CD8-positive, alpha-beta memory T cell (primary cell): ENCODE results near the gene PNMA8A. TPM values are rescaled to one million over a fixed set of nuclear protein-coding genes. Genes with fewer than 3 reads are reported as not detected.

Experiments
- CTCF ChIA-PET: fragments of 350-600 bp; sonication (Branson Sonifier 250); formaldehyde crosslinking; loops from one replicate; lab custom pipeline; 2021; ENCODE audit warnings: antibody characterized with exemption; lab: Charles Lee
- POLR2A ChIA-PET: fragments of 350-600 bp; sonication (Branson Sonifier 250); formaldehyde crosslinking; loops from one replicate; lab custom pipeline; 2021; ENCODE audit warnings: antibody characterized with exemption; lab: Charles Lee
- DNase-seq, 5 donors: peaks; one replicate each; pipeline versions ENCODE4 v3.0.0 to v3.0.0-alpha.2; 2020 to 2022; ENCODE audit warnings: mixed read lengths in 1 of 5
- H3K27ac ChIP-seq: one replicate; pipeline ENCODE4 v1.7.0; 2013; ENCODE audit warnings: low read depth, mild to moderate bottlenecking, low read length, moderate library complexity
- H3K27me3 ChIP-seq: 2 replicates; pipeline ENCODE4 v1.7.0; 2013; ENCODE audit warnings: low read length, mild to moderate bottlenecking; ENCODE audit not compliant: insufficient read depth, poor library complexity, severe bottlenecking
- H3K36me3 ChIP-seq: 2 replicates; pipeline ENCODE4 v1.7.0; 2013; ENCODE audit warnings: mild to moderate bottlenecking, low read length, moderate library complexity; ENCODE audit not compliant: insufficient read depth
- H3K4me1 ChIP-seq: 2 replicates; pipeline ENCODE4 v1.7.0; 2013; ENCODE audit warnings: mild to moderate bottlenecking, low read length, moderate library complexity; ENCODE audit not compliant: insufficient read depth
- H3K4me3 ChIP-seq: 2 replicates; pipeline ENCODE4 v1.7.0; 2013; ENCODE audit warnings: mild to moderate bottlenecking, low read length
- H3K9me3 ChIP-seq: 2 replicates; pipeline ENCODE4 v1.7.0; 2013; ENCODE audit warnings: mild to moderate bottlenecking, low read length
- H3K27ac Mint-ChIP-seq, 8 donors: one replicate each; pipeline ENCODE4 v1.8.0; 2020 to 2021; ENCODE audit warnings: mixed read lengths in 8 of 8, mild to moderate bottlenecking in 6 of 8, inconsistent platforms in 3 of 8, moderate library complexity in 3 of 8
- H3K27me3 Mint-ChIP-seq, 2 donors: one replicate each; pipeline ENCODE4 v1.8.0; 2020 to 2021; ENCODE audit warnings: mixed read lengths in 2 of 2, mild to moderate bottlenecking in 1 of 2, moderate library complexity in 1 of 2
- H3K36me3 Mint-ChIP-seq, 3 donors: one replicate each; pipeline ENCODE4 v1.8.0; 2020 to 2021; ENCODE audit warnings: mixed read lengths in 3 of 3, inconsistent platforms in 1 of 3, mild to moderate bottlenecking in 1 of 3
- H3K4me1 Mint-ChIP-seq, 3 donors: one replicate each; pipeline ENCODE4 v1.8.0; 2020 to 2021; ENCODE audit warnings: mixed read lengths in 3 of 3, inconsistent platforms in 1 of 3, mild to moderate bottlenecking in 1 of 3
- H3K4me3 Mint-ChIP-seq, 7 donors: one replicate each; pipeline ENCODE4 v1.8.0; 2020 to 2021; ENCODE audit warnings: mixed read lengths in 7 of 7, mild to moderate bottlenecking in 6 of 7, moderate library complexity in 4 of 7, inconsistent platforms in 2 of 7
- H3K9me3 Mint-ChIP-seq, 5 donors: one replicate each; pipeline ENCODE4 v1.8.0; 2020 to 2022; ENCODE audit warnings: mixed read lengths in 5 of 5, mild to moderate bottlenecking in 3 of 5, moderate library complexity in 2 of 5, inconsistent platforms in 1 of 5
- polyA plus RNA-seq: library from polyadenylated mRNA; unstranded; fragments of 300-500 nt; fragmentation: Illumina TruSeq; gene quantifications from one replicate; pipeline ENCODE4 v1.2.3, GENCODE V29; 2021
- total RNA-seq, 2 experiments: library from RNA; stranded (reverse); gene quantifications; one replicate each; pipeline ENCODE4 v1.2.3, GENCODE V29; 2021

The PNMA8A gene
- total and polyA plus RNA-seq, 3 experiments from 2014 or later: 0.49 to 0.61 TPM; not detected in 1

DNA sequence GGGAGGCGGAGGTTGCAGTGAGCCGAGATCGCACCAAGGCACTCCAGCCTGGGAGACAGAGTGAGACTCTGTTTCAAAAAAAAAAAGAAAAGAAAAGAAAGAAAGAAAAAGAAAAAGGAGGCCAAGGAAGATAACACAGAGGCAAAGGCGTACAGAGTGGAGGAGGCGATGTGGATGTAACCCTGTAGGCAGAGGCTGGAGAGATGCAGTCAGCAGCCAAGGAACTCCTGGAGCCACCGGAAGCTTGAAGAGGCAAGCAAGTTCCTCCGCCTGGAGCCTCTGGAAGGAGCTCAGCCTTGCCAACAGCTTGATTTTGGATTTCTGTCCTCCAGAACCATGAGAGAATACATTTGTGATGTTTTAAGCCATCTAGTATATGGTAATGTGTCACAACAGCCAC lies 51.3 kb downstream of the PNMA8A start:
- peaks cover 37 to 55% of the 10 kb centered on the region in 2 donors for H3K27me3 Mint-ChIP-seq

More for the DNA sequence above, 51.3 kb downstream of the PNMA8A start:
- Histone ChIP-seq H3K27ac (no peak overlapping the region), H3K4me1 (no peaks in the 10 kb centered on the region), H3K36me3 (no peaks in the 10 kb centered on the region), H3K9me3 (no peaks in the 10 kb centered on the region), H3K4me3 (no peak overlapping the region), H3K27me3 (no peaks in the 10 kb centered on the region)
- no peak for DNase-seq
- no peak overlapping the region for H3K27ac Mint-ChIP-seq
- H3K4me3 Mint-ChIP-seq: no peak overlapping the region
- peaks cover 2 to 12% (median 4%) of the 10 kb centered on the region in 3 donors for H3K4me1 Mint-ChIP-seq
- H3K9me3 Mint-ChIP-seq: no peaks in the 10 kb centered on the region
- ChIA-PET POLR2A (no interaction called here), CTCF (interaction anchor here (2.4 kb wide), 1 partner anchor 18 kb away, joined by 4 read pairs; no protein-coding TSS in a partner anchor)
- H3K36me3 Mint-ChIP-seq: no peaks in the 10 kb centered on the region

Other genes with a start within 250 kb of the PNMA8A start
- gene IGFL1, start 241.8 kb downstream of the PNMA8A start, total RNA-seq: not detected
- not detected for gene IGFL1, start 241.8 kb downstream of the PNMA8A start, polyA plus RNA-seq
- not detected for gene HIF3A, start 174.5 kb downstream of the PNMA8A start, total RNA-seq
- not detected for gene HIF3A, start 174.5 kb downstream of the PNMA8A start, polyA plus RNA-seq
- gene PPP5C, start 124.5 kb downstream of the PNMA8A start, total RNA-seq: 100 to 1,000 TPM; 124 TPM
- gene PPP5C, start 124.5 kb downstream of the PNMA8A start, polyA plus RNA-seq: 38.7 TPM
- gene CCDC8, start 58.0 kb downstream of the PNMA8A start, total RNA-seq: not detected
- gene CCDC8, start 58.0 kb downstream of the PNMA8A start, polyA plus RNA-seq: not detected
- not detected for gene PNMA8C, start 42.6 kb downstream of the PNMA8A start, total RNA-seq
- gene PNMA8C, start 42.6 kb downstream of the PNMA8A start, polyA plus RNA-seq: not detected
- gene PNMA8B, start 24.3 kb upstream of the PNMA8A start, total RNA-seq: under 1 TPM in 1 of 2 experiments, not detected in 1; 0.04 TPM
- gene PNMA8B, start 24.3 kb upstream of the PNMA8A start, polyA plus RNA-seq: not detected
- 100 to 1,000 TPM; 465 to 493 TPM for gene CALM3, start 129.8 kb upstream of the PNMA8A start, total RNA-seq
- gene CALM3, start 129.8 kb upstream of the PNMA8A start, polyA plus RNA-seq: 168 TPM
- 10 to 100 TPM; 17.7 to 18.4 TPM for gene PTGIR, start 153.5 kb upstream of the PNMA8A start, total RNA-seq
- not detected for gene PTGIR, start 153.5 kb upstream of the PNMA8A start, polyA plus RNA-seq
- 1 to 10 TPM; 9.0 TPM for gene GNG8, start 164.6 kb upstream of the PNMA8A start, total RNA-seq
- not detected for gene GNG8, start 164.6 kb upstream of the PNMA8A start, polyA plus RNA-seq
- gene DACT3, start 189.6 kb upstream of the PNMA8A start, total RNA-seq: 1 to 10 TPM; 2.5 TPM
- gene DACT3, start 189.6 kb upstream of the PNMA8A start, polyA plus RNA-seq: not detected
- gene PRKD2, start 245.6 kb upstream of the PNMA8A start, total RNA-seq: 10 to 100 TPM; 61.6 to 63.8 TPM
- 88.0 TPM for gene PRKD2, start 245.6 kb upstream of the PNMA8A start, polyA plus RNA-seq